GM23248 (cell line): ENCODE data around the gene IQUB. TPM values are rescaled to one million over a fixed set of nuclear protein-coding genes. Genes with fewer than 3 reads are reported as not detected.
A peak's percentile ranks its signal among the peaks of the same experiment; 100 is the strongest.

Source experiments
- DNase-seq: peaks from one replicate; pipeline ENCODE4 v3.0.0-alpha.2; 2015
- H2AFZ ChIP-seq: fragments of 200-600 bp; sonication (generic); 2 replicates; pipeline ENCODE4 v1.6.1; 2016; ENCODE audit warnings: antibody characterized with exemption
- H3F3A ChIP-seq: fragments of 200-600 bp; sonication (generic); 2 replicates; pipeline ENCODE4 v1.6.1; 2016; ENCODE audit warnings: mild to moderate bottlenecking, antibody characterized with exemption, mixed run types; ENCODE audit not compliant: insufficient read depth
- H3K27ac ChIP-seq: fragments of 200-600 bp; sonication (generic); 2 replicates; pipeline ENCODE4 v1.5.1; 2016; ENCODE audit warnings: mild to moderate bottlenecking
- H3K27me3 ChIP-seq: fragments of 200-600 bp; sonication (generic); replicated peaks from 2 replicates; pipeline ENCODE4 v1.6.1; 2016; ENCODE audit warnings: mild to moderate bottlenecking; ENCODE audit not compliant: insufficient read depth
- H3K36me3 ChIP-seq: fragments of 200-600 bp; sonication (generic); 2 replicates; pipeline ENCODE4 v1.6.1; 2016; ENCODE audit warnings: low read depth, mild to moderate bottlenecking
- H3K4me1 ChIP-seq: fragments of 200-600 bp; sonication (generic); 2 replicates; pipeline ENCODE4 v1.6.1; 2016; ENCODE audit warnings: mild to moderate bottlenecking; ENCODE audit not compliant: insufficient read depth
- H3K4me2 ChIP-seq: fragments of 200-600 bp; sonication (generic); one replicate; pipeline ENCODE4 v1.6.1; 2016; ENCODE audit warnings: mild to moderate bottlenecking; ENCODE audit not compliant: unreplicated experiment
- H3K4me3 ChIP-seq: fragments of 200-600 bp; sonication (generic); 2 replicates; pipeline ENCODE4 v1.5.1; 2016; ENCODE audit warnings: mild to moderate bottlenecking
- H3K79me2 ChIP-seq: fragments of 200-600 bp; sonication (generic); 2 replicates; pipeline ENCODE4 v1.6.1; 2016; ENCODE audit warnings: mild to moderate bottlenecking; ENCODE audit not compliant: insufficient read depth
- H3K9ac ChIP-seq: fragments of 200-600 bp; sonication (generic); 2 replicates; pipeline ENCODE4 v1.6.1; 2016; ENCODE audit warnings: mild to moderate bottlenecking
- H3K9me2 ChIP-seq: fragments of 200-600 bp; sonication (generic); 2 replicates; pipeline ENCODE4 v1.6.1; 2016; ENCODE audit warnings: mixed run types, mild to moderate bottlenecking, moderate library complexity; ENCODE audit not compliant: insufficient read depth
- H3K9me3 ChIP-seq: fragments of 200-600 bp; sonication (generic); one replicate; pipeline ENCODE4 v1.6.1; 2017; ENCODE audit warnings: low read depth
- H4K20me1 ChIP-seq: fragments of 200-600 bp; sonication (generic); 2 replicates; pipeline ENCODE4 v1.6.0; 2016; ENCODE audit not compliant: insufficient read depth
- EZH2 ChIP-seq: fragments of 200-600 bp; sonication (generic); IDR thresholded peaks from 2 replicates; pipeline ENCODE4 v1.6.1; 2018; ENCODE audit warnings: antibody characterized with exemption, mild to moderate bottlenecking; ENCODE audit not compliant: insufficient read depth, poor library complexity, severe bottlenecking
- EZH2phosphoT487 ChIP-seq: fragments of 200-600 bp; sonication (generic); IDR thresholded peaks from 2 replicates; pipeline ENCODE4 v1.6.1; 2018; ENCODE audit warnings: antibody characterized with exemption, moderate library complexity, mild to moderate bottlenecking, low read depth; ENCODE audit not compliant: insufficient read depth
- WGBS, 2 experiments: methylation state at CpG; one replicate each; pipeline ENCODE4 v1.1.6; 2015 to 2017; ENCODE audit warnings: low lambda C conversion rate in 2 of 2, low coverage in 1 of 2; ENCODE audit errors: missing lambda C conversion rate in 2 of 2; 5-methylcytosine and 5-hydroxymethylcytosine counted together
- in situ Hi-C: fragments of 300-500 bp; cut with MboI; formaldehyde crosslinking; loops from 2 replicates; pipeline ENCODE4 v1.15.0; 2020
- polyA plus RNA-seq: library from polyadenylated mRNA; unstranded; fragments of >200 nt; fragmentation: Nextera tagmentation; extraction: Ambion mirVana; gene quantifications from 2 replicates; pipeline ENCODE4 v1.2.1, GENCODE V29; 2016
- total RNA-seq: library from RNA; depleted of rRNA; stranded (reverse); fragments of >200 nt; shearing (Covaris generic); gene quantifications from 2 replicates; pipeline ENCODE4 v1.2.3, GENCODE V29; 2014

Gene IQUB
- total and polyA plus RNA-seq, 2 experiments from 2014 or later = 0.10 TPM; not detected in 1

DNA sequence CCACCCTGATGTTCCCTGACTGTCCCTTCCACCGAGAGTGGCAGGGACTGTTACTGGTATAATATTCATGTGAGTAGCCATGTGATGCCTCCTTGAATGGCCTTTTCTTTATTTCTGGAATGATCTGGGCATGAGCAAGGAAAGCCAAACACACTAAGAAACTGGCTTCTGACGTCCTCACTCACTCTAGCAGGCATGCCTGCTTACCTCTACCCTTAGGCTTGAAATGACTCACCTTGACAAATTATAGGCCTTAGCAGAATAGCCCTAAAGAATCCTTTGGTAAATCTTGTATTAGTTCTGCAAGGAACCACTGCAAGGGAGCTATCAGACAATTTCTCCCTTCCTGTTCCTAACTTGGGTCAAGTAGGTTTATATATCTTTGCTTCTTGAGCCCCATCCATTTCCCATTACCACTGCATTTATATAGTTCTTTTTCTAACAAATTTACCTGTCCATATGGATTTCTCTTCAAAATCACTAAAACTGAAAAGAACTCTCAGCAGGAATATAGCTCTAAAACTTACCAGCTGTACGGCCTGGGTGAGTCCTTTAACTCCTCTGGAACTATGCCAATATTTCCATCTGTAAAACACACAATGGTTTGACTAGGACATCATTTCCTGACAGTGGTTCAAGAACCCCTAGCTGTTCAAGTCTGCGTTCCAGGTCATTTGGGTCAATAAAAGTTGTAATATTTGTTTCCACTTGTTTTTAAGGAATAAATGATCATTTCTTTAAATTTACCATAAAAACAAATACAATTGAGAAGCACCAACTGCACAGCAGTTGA lies 36.2 kb upstream of the IQUB start:
- no peaks in the 10 kb centered on the region for H3F3A ChIP-seq
- in situ Hi-C loops = no loop called here
- H4K20me1 ChIP-seq = no peaks in the 10 kb centered on the region
- H3K4me2 ChIP-seq = no peak overlapping the region
- 47 to 55% methylated on average over 4 of the region's 4 CpGs for WGBS, 2 experiments
- H3K27ac ChIP-seq = no peak overlapping the region
- no peaks in the 10 kb centered on the region for H3K36me3 ChIP-seq
- H3K9me2 ChIP-seq = no peaks in the 10 kb centered on the region
- H3K9me3 ChIP-seq = no peaks in the 10 kb centered on the region
- H3K4me3 ChIP-seq = no peak overlapping the region
- no peak overlapping the region for H2AFZ ChIP-seq
- H3K79me2 ChIP-seq = no peaks in the 10 kb centered on the region
- no peak for TF ChIP-seq EZH2
- no peak for TF ChIP-seq EZH2phosphoT487
- no peaks in the 10 kb centered on the region for H3K27me3 ChIP-seq
- H3K9ac ChIP-seq = no peak overlapping the region
- no peak for DNase-seq
- H3K4me1 ChIP-seq = no peaks in the 10 kb centered on the region

GRCh38 chr7:123569352-123570010 lies 35.1 kb upstream of the IQUB start:
- in situ Hi-C loops = no loop called here
- Histone ChIP-seq H2AFZ (no peak overlapping the region), H3K4me1 (no peaks in the 10 kb centered on the region)

GRCh38 chr7:123562121-123562520 lies 27.7 kb upstream of the IQUB start:
- no peaks in the 10 kb centered on the region for H3K36me3 ChIP-seq
- no peak overlapping the region for H3K4me3 ChIP-seq
- DNase-seq = no peak
- no peak overlapping the region for H2AFZ ChIP-seq
- no peaks in the 10 kb centered on the region for H3K9me2 ChIP-seq
- H3K4me1 ChIP-seq = 0 out of 2 replicates have a peak, but pooled peaks cover 6% of the 10 kb centered on the region
- no peak for TF ChIP-seq EZH2
- no peak for TF ChIP-seq EZH2phosphoT487
- no peak overlapping the region for H3K9ac ChIP-seq
- no peaks in the 10 kb centered on the region for H3K27me3 ChIP-seq
- peaks cover 4% of the 10 kb centered on the region for H3K79me2 ChIP-seq
- in situ Hi-C loops = no loop called here
- H4K20me1 ChIP-seq = no peaks in the 10 kb centered on the region
- peaks cover 9% of the 10 kb centered on the region; the same call in 1 of the 2 replicates for H3F3A ChIP-seq
- no peaks in the 10 kb centered on the region for H3K9me3 ChIP-seq
- no peak overlapping the region for H3K27ac ChIP-seq
- H3K4me2 ChIP-seq = no peak overlapping the region

More at GRCh38 chr7:123569352-123570010, 35.1 kb upstream of the IQUB start:
- Histone ChIP-seq H3K36me3 (no peaks in the 10 kb centered on the region), H3K4me3 (no peak overlapping the region), H4K20me1 (no peaks in the 10 kb centered on the region), H3K9me3 (no peaks in the 10 kb centered on the region), H3K79me2 (no peaks in the 10 kb centered on the region), H3F3A (no peaks in the 10 kb centered on the region), H3K4me2 (no peak overlapping the region), H3K9ac (no peak overlapping the region), H3K9me2 (no peaks in the 10 kb centered on the region), H3K27ac (no peak overlapping the region), H3K27me3 (no peaks in the 10 kb centered on the region)
- TF ChIP-seq EZH2phosphoT487 (no peak), EZH2 (no peak)
- 6 to 8% methylated on average over 2 of the region's 2 CpGs for WGBS, 2 experiments
- DNase-seq = no peak

DNA sequence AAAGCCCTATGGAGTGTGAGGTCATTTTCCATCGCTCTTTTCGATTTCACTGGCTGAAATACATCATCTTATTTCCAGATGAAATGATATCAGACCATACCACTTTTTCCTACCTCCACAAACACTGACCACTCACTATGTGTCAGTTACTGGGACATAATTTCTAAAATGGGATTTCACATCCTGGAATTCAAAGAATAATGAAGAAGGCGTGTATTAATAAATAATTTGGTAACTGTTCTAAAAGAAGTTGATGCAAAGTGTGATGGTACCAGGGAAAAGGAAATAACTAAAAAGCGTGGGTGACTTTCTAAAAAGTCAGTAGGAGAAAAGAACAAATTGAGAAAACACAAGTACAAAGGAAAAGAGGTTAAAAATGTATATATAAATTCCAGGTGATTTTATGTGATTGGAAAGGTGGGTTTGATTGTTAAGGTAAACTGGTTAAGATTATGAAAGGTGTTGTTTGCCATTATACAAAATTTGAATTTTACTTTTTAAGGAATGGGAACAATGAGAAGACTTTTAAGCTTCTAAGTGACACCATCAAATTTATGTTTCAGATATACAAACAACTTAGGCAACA lies 24.0 kb upstream of the IQUB start:
- Histone ChIP-seq H3F3A (peaks cover 9% of the 10 kb centered on the region; the same call in 1 of the 2 replicates), H3K4me2 (peak overlapping the region; percentile 90), H4K20me1 (no peaks in the 10 kb centered on the region), H2AFZ (peak overlapping the region; percentile 100), H3K9me3 (no peaks in the 10 kb centered on the region), H3K27ac (peak overlapping the region; percentile 64), H3K79me2 (peaks cover 38% of the 10 kb centered on the region), H3K27me3 (no peaks in the 10 kb centered on the region), H3K4me1 (peaks cover 12% of the 10 kb centered on the region), H3K9ac (peak overlapping the region; percentile 89), H3K4me3 (peak overlapping the region; percentile 95), H3K9me2 (no peaks in the 10 kb centered on the region), H3K36me3 (no peaks in the 10 kb centered on the region)
- in situ Hi-C loops = no loop called here
- 20 to 22% methylated on average over 4 of the region's 4 CpGs for WGBS, 2 experiments
- no peak for DNase-seq
- TF ChIP-seq EZH2phosphoT487 = no peak
- no peak for TF ChIP-seq EZH2
